Measurements from ENCODE around the gene GPD1.

DNA sequence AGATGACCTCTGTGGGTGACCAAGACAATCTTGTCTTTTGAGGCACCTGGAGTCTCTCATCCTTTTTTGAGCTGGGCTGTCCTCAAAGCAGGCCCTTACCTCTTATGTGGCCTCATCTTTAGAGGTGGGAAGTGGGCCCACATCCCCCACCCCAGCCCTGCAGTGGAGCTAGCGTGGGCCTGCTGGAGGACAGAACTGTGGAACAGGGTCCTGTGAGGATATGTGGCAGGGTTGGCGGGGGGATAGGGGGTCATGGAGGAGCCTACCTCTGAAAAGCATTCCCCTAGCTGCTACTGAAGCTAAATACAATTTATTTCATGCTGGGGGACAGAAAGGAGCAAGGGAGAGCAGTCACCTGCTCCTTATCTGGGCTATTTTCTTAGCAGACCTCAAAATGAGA, 457 bp upstream of the GPD1 start:
- TF ChIP-seq, protein P1, sequence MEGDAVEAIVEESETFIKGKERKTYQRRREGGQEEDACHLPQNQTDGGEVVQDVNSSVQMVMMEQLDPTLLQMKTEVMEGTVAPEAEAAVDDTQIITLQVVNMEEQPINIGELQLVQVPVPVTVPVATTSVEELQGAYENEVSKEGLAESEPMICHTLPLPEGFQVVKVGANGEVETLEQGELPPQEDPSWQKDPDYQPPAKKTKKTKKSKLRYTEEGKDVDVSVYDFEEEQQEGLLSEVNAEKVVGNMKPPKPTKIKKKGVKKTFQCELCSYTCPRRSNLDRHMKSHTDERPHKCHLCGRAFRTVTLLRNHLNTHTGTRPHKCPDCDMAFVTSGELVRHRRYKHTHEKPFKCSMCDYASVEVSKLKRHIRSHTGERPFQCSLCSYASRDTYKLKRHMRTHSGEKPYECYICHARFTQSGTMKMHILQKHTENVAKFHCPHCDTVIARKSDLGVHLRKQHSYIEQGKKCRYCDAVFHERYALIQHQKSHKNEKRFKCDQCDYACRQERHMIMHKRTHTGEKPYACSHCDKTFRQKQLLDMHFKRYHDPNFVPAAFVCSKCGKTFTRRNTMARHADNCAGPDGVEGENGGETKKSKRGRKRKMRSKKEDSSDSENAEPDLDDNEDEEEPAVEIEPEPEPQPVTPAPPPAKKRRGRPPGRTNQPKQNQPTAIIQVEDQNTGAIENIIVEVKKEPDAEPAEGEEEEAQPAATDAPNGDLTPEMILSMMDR (IDR thresholded peaks at IDR 0.05) = no peak
- no peak for TF ChIP-seq POLR2AphosphoS5 (IDR thresholded peaks at IDR 0.05)
